IgD-negative memory B cell (primary cell): ENCODE results near the gene TCF7. TPM values are rescaled to one million over a fixed set of nuclear protein-coding genes. Genes with fewer than 3 reads are reported as not detected.

ENCODE experiments used
- H3K27ac Mint-ChIP-seq, 3 donors: one replicate each; pipeline ENCODE4 v1.8.0; 2020 to 2022; ENCODE audit warnings: mild to moderate bottlenecking in 3 of 3, mixed read lengths in 3 of 3, moderate library complexity in 1 of 3
- H3K27me3 Mint-ChIP-seq: one replicate; pipeline ENCODE4 v1.8.0; 2021; ENCODE audit warnings: mixed read lengths
- H3K36me3 Mint-ChIP-seq: one replicate; pipeline ENCODE4 v1.8.0; 2020; ENCODE audit warnings: mild to moderate bottlenecking, mixed read lengths
- H3K4me1 Mint-ChIP-seq, 3 donors: one replicate each; pipeline ENCODE4 v1.8.0; 2020 to 2022; ENCODE audit warnings: mixed read lengths in 3 of 3, mild to moderate bottlenecking in 1 of 3
- H3K4me3 Mint-ChIP-seq, 4 donors: one replicate each; pipeline ENCODE4 v1.8.0; 2020 to 2022; ENCODE audit warnings: mild to moderate bottlenecking in 4 of 4, mixed read lengths in 4 of 4, moderate library complexity in 3 of 4
- H3K9me3 Mint-ChIP-seq, 3 donors: one replicate each; pipeline ENCODE4 v1.8.0; 2020 to 2021; ENCODE audit warnings: mixed read lengths in 3 of 3, mild to moderate bottlenecking in 1 of 3
- polyA plus RNA-seq: library from polyadenylated mRNA; unstranded; fragments of 300-500 nt; fragmentation: Illumina TruSeq; gene quantifications from one replicate; pipeline ENCODE4 v1.2.3, GENCODE V29; 2021

TCF7 gene
- polyA plus RNA-seq, 1 donor from 2014 or later = 41.7 TPM

DNA sequence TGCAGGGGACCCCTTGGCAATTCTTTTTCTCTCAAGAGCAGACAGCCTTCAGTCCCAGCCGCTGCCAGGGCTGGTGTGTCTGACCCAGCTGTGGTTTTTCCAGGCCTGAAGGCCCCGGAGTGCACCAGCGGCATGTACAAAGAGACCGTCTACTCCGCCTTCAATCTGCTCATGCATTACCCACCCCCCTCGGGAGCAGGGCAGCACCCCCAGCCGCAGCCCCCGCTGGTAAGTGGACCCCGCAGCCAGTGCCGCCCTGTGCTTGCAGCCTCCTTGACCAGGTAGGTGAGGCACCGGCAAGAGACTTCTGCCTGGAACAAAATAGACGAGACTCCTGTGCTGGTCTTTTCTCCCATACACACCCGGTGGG, 1.3 kb downstream of the TCF7 start:
- Mint-ChIP-seq H3K4me3 (peak overlapping the region; percentile 23 to 84 (median 76)), H3K4me1 (peaks cover 28 to 42% (median 28%) of the 10 kb centered on the region in 3 donors)

DNA sequence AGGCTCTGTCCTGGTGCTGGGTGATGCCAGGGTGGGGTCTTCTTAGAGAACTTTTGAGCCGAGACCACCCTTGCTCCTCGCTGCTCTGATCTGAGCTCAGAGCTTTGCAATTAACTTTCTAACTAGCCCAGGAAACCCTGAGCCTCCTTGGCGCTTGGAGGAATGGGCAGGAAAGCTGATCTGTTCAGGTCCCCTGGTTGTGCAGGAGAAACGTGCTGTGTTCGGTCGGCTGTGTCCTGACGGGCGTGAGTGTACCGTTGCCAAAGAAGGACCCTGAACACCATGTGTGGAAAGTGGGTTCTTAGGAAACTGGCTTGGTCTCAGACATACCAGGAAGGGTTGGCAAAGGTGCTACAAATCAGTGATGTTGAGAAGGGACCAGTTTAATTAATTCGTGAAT, 1.8 kb downstream of the TCF7 start:
- H3K27ac Mint-ChIP-seq = peak overlapping the region; percentile 41 to 98 (median 90)
- peaks cover 7% of the 10 kb centered on the region for H3K27me3 Mint-ChIP-seq
- no peaks in the 10 kb centered on the region for H3K36me3 Mint-ChIP-seq
- no peaks in the 10 kb centered on the region for H3K9me3 Mint-ChIP-seq
- H3K4me1 Mint-ChIP-seq = peaks cover 28 to 47% (median 28%) of the 10 kb centered on the region in 3 donors
- peak overlapping the region; percentile 23 to 84 (median 76) for H3K4me3 Mint-ChIP-seq

More for the DNA sequence above, 1.3 kb downstream of the TCF7 start:
- Mint-ChIP-seq H3K27ac (peak overlapping the region; percentile 41 to 98 (median 59)), H3K9me3 (no peaks in the 10 kb centered on the region), H3K27me3 (peaks cover 7% of the 10 kb centered on the region), H3K36me3 (no peaks in the 10 kb centered on the region)

DNA sequence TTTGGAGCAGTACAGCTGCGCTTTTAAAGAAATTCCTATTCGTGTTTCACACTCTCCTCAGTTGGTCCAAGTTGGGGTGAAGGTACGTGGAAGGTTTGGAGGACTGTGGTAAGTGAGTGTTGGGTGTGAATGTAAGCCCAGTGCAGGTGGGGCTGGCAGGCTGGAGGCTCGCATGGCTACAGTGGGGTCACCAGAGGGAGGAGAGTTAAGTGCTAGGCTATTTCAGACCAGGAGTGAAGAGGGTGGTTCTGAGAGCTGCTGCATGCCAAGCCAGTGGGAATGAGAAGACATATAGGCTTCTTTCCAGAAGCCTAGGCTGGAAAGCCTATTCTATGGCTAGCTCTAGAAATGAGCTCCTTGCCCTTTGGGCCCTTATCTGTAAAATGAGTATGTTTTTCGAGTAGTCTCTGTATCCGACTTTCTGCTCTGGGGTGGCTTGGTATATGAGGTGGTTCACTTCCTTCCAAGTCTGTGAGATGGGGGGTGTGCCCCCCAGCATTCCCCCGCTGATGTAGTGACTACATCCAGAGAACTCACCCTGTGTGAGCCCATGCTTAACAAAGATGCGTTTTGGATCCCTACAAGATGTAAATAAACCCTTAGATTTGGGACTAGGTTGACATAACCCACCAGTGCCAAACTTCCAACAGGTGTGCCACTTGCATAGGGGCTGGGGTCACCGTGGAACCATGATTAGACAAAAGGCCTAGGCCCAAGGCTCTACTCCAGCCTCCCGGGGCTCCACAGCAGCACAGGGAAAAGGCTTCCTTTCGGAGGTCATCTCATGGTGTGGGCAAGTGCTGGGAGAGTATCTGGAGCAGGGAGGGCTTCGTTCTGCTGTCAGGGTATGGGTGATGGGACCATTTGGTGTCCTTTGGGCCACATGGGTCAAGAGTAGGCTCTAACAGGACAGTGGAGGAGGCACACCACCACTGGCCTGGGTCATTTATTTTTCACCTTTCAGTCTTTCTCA, 2.6 kb downstream of the TCF7 start:
- H3K36me3 Mint-ChIP-seq = no peaks in the 10 kb centered on the region
- peak overlapping the region; percentile 76 to 87 (median 82) for H3K4me3 Mint-ChIP-seq
- H3K4me1 Mint-ChIP-seq = peaks cover 31 to 50% (median 33%) of the 10 kb centered on the region in 3 donors
- peak overlapping the region; percentile 41 to 98 (median 90) for H3K27ac Mint-ChIP-seq
- H3K27me3 Mint-ChIP-seq = peaks cover 7% of the 10 kb centered on the region
- no peaks in the 10 kb centered on the region for H3K9me3 Mint-ChIP-seq

- H3K36me3 Mint-ChIP-seq = no peaks in the 10 kb centered on the region
- peak overlapping the region in 2 of 3 donors; percentile 90 to 98 for H3K27ac Mint-ChIP-seq
- peaks cover 5% of the 10 kb centered on the region for H3K27me3 Mint-ChIP-seq
- peak overlapping the region; percentile 52 to 87 (median 80) for H3K4me3 Mint-ChIP-seq
- no peaks in the 10 kb centered on the region for H3K9me3 Mint-ChIP-seq
- H3K4me1 Mint-ChIP-seq = peaks cover 34 to 57% (median 40%) of the 10 kb centered on the region in 3 donors
Observed at GRCh38 chr5:134118212-134118835, 3.8 kb downstream of the TCF7 start.

DNA sequence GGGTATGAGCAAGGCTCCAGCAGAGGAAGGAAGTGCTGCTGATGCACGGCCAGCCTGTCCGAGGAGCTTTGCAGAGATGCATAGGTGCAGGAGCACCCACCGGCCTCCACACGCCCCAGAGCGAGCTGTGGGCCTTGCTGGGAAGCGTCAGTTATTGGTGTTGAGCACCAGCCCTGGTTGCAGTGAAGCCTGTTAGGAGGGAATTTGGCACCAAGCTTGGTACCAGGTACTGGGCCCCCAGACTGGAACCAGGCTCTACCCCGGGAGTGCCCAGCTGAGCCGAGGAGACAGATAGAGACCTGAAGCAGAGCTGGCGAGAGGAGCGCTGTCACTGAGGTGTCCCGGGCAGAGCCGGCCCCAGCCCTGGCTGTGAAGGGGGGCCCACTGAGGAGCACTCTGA, 5.2 kb downstream of the TCF7 start:
- peak overlapping the region; percentile 97 to 98 (median 97) for H3K27ac Mint-ChIP-seq
- H3K36me3 Mint-ChIP-seq = no peaks in the 10 kb centered on the region
- peak overlapping the region in 3 of 4 donors; percentile 76 to 86 (median 84) for H3K4me3 Mint-ChIP-seq
- peaks cover 34 to 60% (median 38%) of the 10 kb centered on the region in 3 donors for H3K4me1 Mint-ChIP-seq
- H3K9me3 Mint-ChIP-seq = no peaks in the 10 kb centered on the region
- no peaks in the 10 kb centered on the region for H3K27me3 Mint-ChIP-seq

DNA sequence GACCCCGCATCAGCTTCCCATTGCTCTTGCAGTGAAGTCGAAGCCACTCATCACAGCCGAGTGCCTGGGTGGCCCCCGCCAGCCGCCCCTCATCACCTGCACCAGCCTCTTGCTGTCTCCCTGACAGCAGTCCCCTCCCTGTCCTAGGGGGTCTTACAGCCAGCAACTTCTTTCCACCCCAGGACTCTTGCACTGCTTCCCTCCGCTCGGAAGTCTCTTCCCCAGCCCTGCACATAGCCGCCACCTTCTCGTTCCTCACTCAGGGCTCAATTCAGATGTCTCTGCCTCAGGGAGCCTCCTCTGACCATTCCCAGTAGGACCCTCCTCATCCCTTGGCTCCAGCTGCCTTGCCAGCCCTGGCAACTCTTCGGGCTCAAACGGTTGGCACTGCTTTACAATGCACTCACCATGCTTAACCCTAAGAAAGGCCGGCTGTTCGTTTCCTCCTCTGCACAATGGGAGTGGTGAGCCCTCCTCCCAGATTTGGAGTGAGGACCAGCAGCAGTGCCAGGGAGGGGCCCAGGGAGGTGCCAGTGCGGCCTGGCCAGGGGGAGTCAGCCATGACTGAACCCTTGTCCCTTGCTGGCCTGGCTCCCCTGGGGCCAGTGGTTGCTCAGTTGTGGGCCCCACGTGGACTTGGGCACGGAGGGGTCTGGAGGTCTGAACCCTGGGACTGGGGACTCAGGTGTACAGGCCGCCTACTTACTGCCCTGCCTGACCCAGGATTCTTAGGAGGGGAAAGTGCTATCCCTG, 6.1 kb downstream of the TCF7 start:
- H3K4me1 Mint-ChIP-seq = peaks cover 34 to 67% (median 44%) of the 10 kb centered on the region in 3 donors
- H3K36me3 Mint-ChIP-seq = peaks cover 2% of the 10 kb centered on the region

DNA sequence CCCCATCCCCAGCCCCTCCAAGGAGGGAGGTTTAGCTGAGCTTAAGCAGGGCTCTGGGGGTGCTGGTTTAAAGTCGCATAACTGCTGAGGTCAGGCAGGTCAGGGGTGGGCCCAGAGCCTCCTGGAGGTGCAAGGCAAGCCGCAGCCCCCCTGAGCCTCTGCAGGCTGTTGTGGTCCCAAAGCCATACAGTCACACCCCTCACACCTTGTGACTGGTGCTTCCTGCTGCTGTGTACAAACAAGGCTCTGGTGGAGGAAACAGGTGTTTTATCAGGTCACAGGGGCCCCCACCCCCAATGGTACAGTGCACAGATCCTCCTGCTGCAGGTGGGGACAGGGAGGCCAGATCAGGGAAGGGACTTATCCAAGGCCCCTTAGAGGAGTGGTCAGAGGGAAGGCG, 8.0 kb downstream of the TCF7 start:
- H3K36me3 Mint-ChIP-seq = peaks cover 4% of the 10 kb centered on the region

More for the DNA sequence above, 6.1 kb downstream of the TCF7 start:
- H3K4me3 Mint-ChIP-seq = peak overlapping the region in 3 of 4 donors; percentile 48 to 76 (median 70)
- peak overlapping the region; percentile 97 to 98 (median 97) for H3K27ac Mint-ChIP-seq
- H3K27me3 Mint-ChIP-seq = no peaks in the 10 kb centered on the region
- no peaks in the 10 kb centered on the region for H3K9me3 Mint-ChIP-seq

GRCh38 chr5:134123360-134123759, 8.9 kb downstream of the TCF7 start:
- Mint-ChIP-seq H3K27ac (peak overlapping the region; percentile 97 to 99 (median 98)), H3K36me3 (peaks cover 4% of the 10 kb centered on the region), H3K4me1 (peaks cover 34 to 66% (median 52%) of the 10 kb centered on the region in 3 donors), H3K9me3 (no peaks in the 10 kb centered on the region), H3K4me3 (peak overlapping the region; percentile 63 to 86 (median 70)), H3K27me3 (no peaks in the 10 kb centered on the region)

More for the DNA sequence above, 8.0 kb downstream of the TCF7 start:
- Mint-ChIP-seq H3K27ac (peak overlapping the region; percentile 97 to 99 (median 98)), H3K4me1 (peaks cover 36 to 69% (median 47%) of the 10 kb centered on the region in 3 donors), H3K9me3 (no peaks in the 10 kb centered on the region), H3K27me3 (no peaks in the 10 kb centered on the region), H3K4me3 (peak overlapping the region; percentile 66 to 86 (median 78))

- H3K27ac Mint-ChIP-seq = peak overlapping the region; percentile 97 to 99 (median 98)
- peaks cover 4% of the 10 kb centered on the region for H3K36me3 Mint-ChIP-seq
- peaks cover 29 to 64% (median 44%) of the 10 kb centered on the region in 3 donors for H3K4me1 Mint-ChIP-seq
- H3K4me3 Mint-ChIP-seq = peak overlapping the region; percentile 8 to 81 (median 78)
- H3K9me3 Mint-ChIP-seq = no peaks in the 10 kb centered on the region
- no peaks in the 10 kb centered on the region for H3K27me3 Mint-ChIP-seq
Observed at GRCh38 chr5:134124289-134125038, 10.0 kb downstream of the TCF7 start.

DNA sequence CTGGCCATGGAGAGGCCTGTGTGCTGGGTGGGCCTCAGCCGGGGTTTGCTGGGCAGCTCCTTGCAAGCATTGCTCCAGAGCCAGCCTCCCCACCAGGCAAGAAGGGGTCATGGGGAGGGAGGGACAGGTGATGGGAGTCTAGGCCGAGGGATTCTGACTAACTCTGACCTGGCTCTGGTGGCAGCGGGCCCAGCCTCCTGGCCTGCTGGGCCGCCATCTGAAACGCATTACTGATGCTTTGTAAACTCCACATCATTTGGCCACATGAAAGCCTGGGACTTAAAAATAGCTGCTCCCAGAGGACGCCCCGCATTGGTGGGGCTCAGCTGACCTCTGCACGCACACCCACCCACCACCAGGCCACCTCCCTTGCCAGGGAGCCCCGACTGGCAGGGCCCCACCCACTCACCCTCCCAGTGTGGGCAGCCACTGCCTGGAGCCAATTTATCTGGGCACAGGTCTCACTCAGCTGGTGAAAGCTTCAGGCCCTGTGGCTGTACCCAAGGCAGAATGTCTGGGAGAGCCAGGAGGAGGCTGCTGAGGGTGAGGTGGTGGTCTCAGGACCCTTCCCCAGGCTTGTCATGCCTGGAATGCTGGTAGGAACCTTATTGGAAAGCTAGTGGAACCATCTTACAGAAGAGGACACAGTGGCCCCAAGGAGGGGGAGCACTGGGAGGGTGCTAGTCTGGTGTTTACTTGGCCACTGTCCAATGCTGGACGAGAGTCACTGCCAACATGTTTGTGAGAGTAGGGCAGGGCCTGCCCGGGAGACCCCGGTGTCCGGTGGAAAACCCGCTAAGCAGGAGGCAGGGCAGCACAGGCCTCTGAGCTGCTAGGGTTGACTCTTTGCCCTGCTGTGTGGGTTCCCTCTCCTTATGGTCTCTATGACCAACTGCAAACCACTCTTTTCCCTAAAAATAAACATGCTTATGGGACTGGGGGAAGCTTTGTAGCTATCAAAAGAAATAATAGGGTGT, 10.8 kb downstream of the TCF7 start:
- no peaks in the 10 kb centered on the region for H3K9me3 Mint-ChIP-seq
- H3K36me3 Mint-ChIP-seq = peaks cover 4% of the 10 kb centered on the region
- no peaks in the 10 kb centered on the region for H3K27me3 Mint-ChIP-seq
- H3K4me1 Mint-ChIP-seq = peaks cover 29 to 60% (median 38%) of the 10 kb centered on the region in 3 donors
- peak overlapping the region; percentile 97 to 99 (median 98) for H3K27ac Mint-ChIP-seq
- H3K4me3 Mint-ChIP-seq = peak overlapping the region; percentile 54 to 81 (median 78)

GRCh38 chr5:134127376-134127861, 12.9 kb downstream of the TCF7 start:
- Mint-ChIP-seq H3K4me1 (peaks cover 37 to 63% (median 44%) of the 10 kb centered on the region in 3 donors), H3K27me3 (no peaks in the 10 kb centered on the region), H3K36me3 (peaks cover 9% of the 10 kb centered on the region), H3K27ac (peak overlapping the region; percentile 97 to 99 (median 98)), H3K4me3 (peak overlapping the region; percentile 39 to 86 (median 65)), H3K9me3 (no peaks in the 10 kb centered on the region)

GRCh38 chr5:134127988-134128647, 13.6 kb downstream of the TCF7 start:
- Mint-ChIP-seq H3K36me3 (peaks cover 10% of the 10 kb centered on the region), H3K9me3 (no peaks in the 10 kb centered on the region), H3K27ac (peak overlapping the region; percentile 97 to 99 (median 98)), H3K4me3 (peak overlapping the region in 1 of 4 donors; percentile 52), H3K27me3 (no peaks in the 10 kb centered on the region), H3K4me1 (peaks cover 39 to 64% (median 41%) of the 10 kb centered on the region in 3 donors)
